Measurements from ENCODE around the gene MBD3L5. TPM values are rescaled to one million over a fixed set of nuclear protein-coding genes. Genes with fewer than 3 reads are reported as not detected.

Gene MBD3L5
- total RNA-seq, 1 donor from 2014 or later = not detected

DNA sequence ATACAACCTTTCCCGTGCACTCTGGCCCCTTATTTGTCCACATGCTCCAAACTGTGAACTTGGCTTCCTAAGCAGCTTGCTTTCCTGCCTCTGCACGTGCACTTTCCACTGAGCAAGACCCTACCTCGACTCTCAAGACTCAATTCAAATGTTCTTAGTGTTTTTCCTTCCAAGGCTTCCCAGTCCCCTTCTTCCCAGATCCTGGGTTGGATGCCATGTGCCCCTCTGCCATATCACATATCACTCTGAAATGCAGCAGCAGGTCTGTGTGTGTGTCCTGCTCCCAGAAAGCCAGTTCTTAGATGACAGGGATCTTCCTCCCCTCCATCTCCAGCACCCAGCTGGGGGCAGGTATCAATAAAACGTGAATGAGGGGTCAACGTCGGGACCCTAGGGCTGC, 42.2 kb downstream of the MBD3L5 start:
- no peak for TF ChIP-seq EZH2 (IDR thresholded peaks at IDR 0.05; ENCODE audit: insufficient read depth, low read length)
- TF ChIP-seq, protein P1, sequence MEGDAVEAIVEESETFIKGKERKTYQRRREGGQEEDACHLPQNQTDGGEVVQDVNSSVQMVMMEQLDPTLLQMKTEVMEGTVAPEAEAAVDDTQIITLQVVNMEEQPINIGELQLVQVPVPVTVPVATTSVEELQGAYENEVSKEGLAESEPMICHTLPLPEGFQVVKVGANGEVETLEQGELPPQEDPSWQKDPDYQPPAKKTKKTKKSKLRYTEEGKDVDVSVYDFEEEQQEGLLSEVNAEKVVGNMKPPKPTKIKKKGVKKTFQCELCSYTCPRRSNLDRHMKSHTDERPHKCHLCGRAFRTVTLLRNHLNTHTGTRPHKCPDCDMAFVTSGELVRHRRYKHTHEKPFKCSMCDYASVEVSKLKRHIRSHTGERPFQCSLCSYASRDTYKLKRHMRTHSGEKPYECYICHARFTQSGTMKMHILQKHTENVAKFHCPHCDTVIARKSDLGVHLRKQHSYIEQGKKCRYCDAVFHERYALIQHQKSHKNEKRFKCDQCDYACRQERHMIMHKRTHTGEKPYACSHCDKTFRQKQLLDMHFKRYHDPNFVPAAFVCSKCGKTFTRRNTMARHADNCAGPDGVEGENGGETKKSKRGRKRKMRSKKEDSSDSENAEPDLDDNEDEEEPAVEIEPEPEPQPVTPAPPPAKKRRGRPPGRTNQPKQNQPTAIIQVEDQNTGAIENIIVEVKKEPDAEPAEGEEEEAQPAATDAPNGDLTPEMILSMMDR (IDR thresholded peaks at IDR 0.05; ENCODE audit: insufficient read depth, low read depth, low read length) = no peak
- Mint-ChIP-seq H3K4me3 (ENCODE audit: unreplicated experiment) (peak overlapping the region; percentile 36), H3K9me3 (ENCODE audit: unreplicated experiment) (peaks cover 14% of the 10 kb centered on the region), H3K27ac (ENCODE audit: unreplicated experiment) (no peak overlapping the region), H3K36me3 (ENCODE audit: low read depth, unreplicated experiment) (peaks cover 41% of the 10 kb centered on the region), H3K4me1 (ENCODE audit: low read depth, unreplicated experiment) (peaks cover 5% of the 10 kb centered on the region), H3K27me3 (ENCODE audit: low read depth, unreplicated experiment) (no peaks in the 10 kb centered on the region)
- no peaks in the 10 kb centered on the region for H3K27me3 ChIP-seq (ENCODE audit: insufficient read depth, low read length)
- H4K20me1 ChIP-seq (ENCODE audit: insufficient read depth, low read length) = peaks cover 4% of the 10 kb centered on the region
- no peak overlapping the region for H3K4me3 ChIP-seq (ENCODE audit: insufficient read depth, low read depth, low read length)
- FAIRE-seq (no peak), DNase-seq (ENCODE audit: low read depth) (no peak)
- H3K9me3 ChIP-seq (ENCODE audit: insufficient read depth, low read depth, low read length) = peaks cover 14% of the 10 kb centered on the region
- H3K4me2 ChIP-seq (ENCODE audit: low read length) = no peak overlapping the region
- H3K27ac ChIP-seq (ENCODE audit: low read depth, low read length) = no peak overlapping the region
- peaks cover 20% of the 10 kb centered on the region for H3K79me2 ChIP-seq (ENCODE audit: insufficient read depth, low read length)
- H3K4me1 ChIP-seq (ENCODE audit: insufficient read depth, low read length) = peaks cover 5% of the 10 kb centered on the region
- no peak overlapping the region for H3K9ac ChIP-seq (ENCODE audit: low read length)
- H3K36me3 ChIP-seq (ENCODE audit: insufficient read depth, low read length) = peaks cover 29% of the 10 kb centered on the region
- no peak overlapping the region for H2AFZ ChIP-seq (ENCODE audit: low read depth, low read length)

DNA sequence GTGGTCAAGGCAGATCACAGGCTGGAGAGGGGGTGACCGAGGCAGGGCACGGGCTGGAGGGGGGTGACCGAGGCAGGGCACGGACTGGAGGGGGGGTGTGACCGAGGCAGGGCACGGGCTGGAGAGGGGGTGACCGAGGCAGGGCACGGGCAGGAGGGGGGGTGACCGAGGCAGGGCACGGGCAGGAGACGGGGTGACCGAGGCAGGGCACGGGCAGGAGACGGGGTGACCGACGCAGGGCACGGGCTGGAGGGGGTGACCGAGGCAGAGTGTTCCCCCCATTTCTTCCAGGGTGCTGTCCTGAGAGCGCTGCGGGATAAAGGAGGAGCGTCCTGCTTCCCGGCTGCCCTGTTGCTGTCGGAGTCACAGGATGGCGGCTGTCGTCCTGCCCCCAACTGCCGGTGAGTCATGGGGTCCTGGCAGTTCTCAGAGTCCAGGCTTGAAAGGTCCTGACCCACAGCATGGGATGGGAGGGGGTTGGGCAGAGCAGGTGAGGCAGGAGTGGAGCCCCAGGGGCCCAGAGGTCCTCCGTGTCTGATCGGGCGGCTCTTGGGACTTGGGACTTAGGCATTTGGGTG, 44.4 kb downstream of the MBD3L5 start:
- Histone ChIP-seq H3K4me1 (ENCODE audit: insufficient read depth, low read length) (peaks cover 5% of the 10 kb centered on the region), H3K36me3 (ENCODE audit: insufficient read depth, low read length) (peaks cover 49% of the 10 kb centered on the region), H2AFZ (ENCODE audit: low read depth, low read length) (no peak overlapping the region), H3K79me2 (ENCODE audit: insufficient read depth, low read length) (peaks cover 18% of the 10 kb centered on the region), H3K4me3 (ENCODE audit: insufficient read depth, low read depth, low read length) (no peak overlapping the region), H3K9ac (ENCODE audit: low read length) (no peak overlapping the region), H3K27me3 (ENCODE audit: insufficient read depth, low read length) (no peaks in the 10 kb centered on the region), H4K20me1 (ENCODE audit: insufficient read depth, low read length) (peaks cover 4% of the 10 kb centered on the region), H3K4me2 (ENCODE audit: low read length) (no peak overlapping the region), H3K27ac (ENCODE audit: low read depth, low read length) (no peak overlapping the region), H3K9me3 (ENCODE audit: insufficient read depth, low read depth, low read length) (peaks cover 25% of the 10 kb centered on the region)
- DNase-seq (ENCODE audit: low read depth) = no peak
- no peaks in the 10 kb centered on the region for H3K4me1 Mint-ChIP-seq (ENCODE audit: low read depth, unreplicated experiment)
- FAIRE-seq = no peak
- no peaks in the 10 kb centered on the region for H3K27me3 Mint-ChIP-seq (ENCODE audit: low read depth, unreplicated experiment)
- peaks cover 34% of the 10 kb centered on the region for H3K9me3 Mint-ChIP-seq (ENCODE audit: unreplicated experiment)
- no peak overlapping the region for H3K27ac Mint-ChIP-seq (ENCODE audit: unreplicated experiment)
- H3K36me3 Mint-ChIP-seq (ENCODE audit: low read depth, unreplicated experiment) = peaks cover 61% of the 10 kb centered on the region
- no peak for TF ChIP-seq EZH2 (IDR thresholded peaks at IDR 0.05; ENCODE audit: insufficient read depth, low read length)
- TF ChIP-seq, protein P1 (IDR thresholded peaks at IDR 0.05; ENCODE audit: insufficient read depth, low read depth, low read length) = no peak
- no peak overlapping the region for H3K4me3 Mint-ChIP-seq (ENCODE audit: unreplicated experiment)

DNA sequence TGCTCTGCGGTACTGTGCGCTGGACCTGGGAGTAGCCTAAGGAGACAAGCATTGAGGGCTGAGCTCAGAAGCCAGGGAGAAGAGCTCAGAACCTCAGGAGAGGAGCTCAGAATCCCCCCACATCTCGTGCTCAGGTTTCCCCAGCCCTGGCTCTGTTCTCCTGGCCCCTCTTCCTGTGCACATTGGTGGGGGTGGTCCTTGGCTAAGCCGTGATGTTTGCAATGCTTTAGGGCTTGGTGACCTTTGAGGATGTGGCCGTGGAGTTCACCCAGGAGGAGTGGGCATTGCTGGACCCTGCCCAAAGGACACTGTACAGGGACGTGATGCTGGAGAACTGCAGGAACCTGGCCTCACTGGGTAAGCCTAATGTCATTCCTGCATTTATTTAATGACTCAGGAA, 45.8 kb downstream of the MBD3L5 start:
- no peaks in the 10 kb centered on the region for H3K27me3 ChIP-seq (ENCODE audit: insufficient read depth, low read length)
- no peaks in the 10 kb centered on the region for H3K4me1 Mint-ChIP-seq (ENCODE audit: low read depth, unreplicated experiment)
- H2AFZ ChIP-seq (ENCODE audit: low read depth, low read length) = no peak overlapping the region
- H3K36me3 ChIP-seq (ENCODE audit: insufficient read depth, low read length) = peaks cover 62% of the 10 kb centered on the region
- peaks cover 4% of the 10 kb centered on the region for H4K20me1 ChIP-seq (ENCODE audit: insufficient read depth, low read length)
- H3K9ac ChIP-seq (ENCODE audit: low read length) = no peak overlapping the region
- no peak overlapping the region for H3K4me2 ChIP-seq (ENCODE audit: low read length)
- H3K27ac Mint-ChIP-seq (ENCODE audit: unreplicated experiment) = no peak overlapping the region
- peaks cover 47% of the 10 kb centered on the region for H3K9me3 Mint-ChIP-seq (ENCODE audit: unreplicated experiment)
- peaks cover 6% of the 10 kb centered on the region for H3K79me2 ChIP-seq (ENCODE audit: insufficient read depth, low read length)
- peaks cover 74% of the 10 kb centered on the region for H3K36me3 Mint-ChIP-seq (ENCODE audit: low read depth, unreplicated experiment)
- TF ChIP-seq EZH2 (IDR thresholded peaks at IDR 0.05; ENCODE audit: insufficient read depth, low read length) = no peak
- TF ChIP-seq, protein P1 (IDR thresholded peaks at IDR 0.05; ENCODE audit: insufficient read depth, low read depth, low read length) = no peak
- no peak overlapping the region for H3K4me3 Mint-ChIP-seq (ENCODE audit: unreplicated experiment)
- H3K4me1 ChIP-seq (ENCODE audit: insufficient read depth, low read length) = no peaks in the 10 kb centered on the region
- no peak overlapping the region for H3K27ac ChIP-seq (ENCODE audit: low read depth, low read length)
- no peaks in the 10 kb centered on the region for H3K27me3 Mint-ChIP-seq (ENCODE audit: low read depth, unreplicated experiment)
- no peak for FAIRE-seq
- no peak for DNase-seq (ENCODE audit: low read depth)
- H3K9me3 ChIP-seq (ENCODE audit: insufficient read depth, low read depth, low read length) = peaks cover 37% of the 10 kb centered on the region
- no peak overlapping the region for H3K4me3 ChIP-seq (ENCODE audit: insufficient read depth, low read depth, low read length)
